Activated T-helper 1 cell treated with Interleukin-2 at 50 U/mL for 16 hours (primary cell): ENCODE results near the gene KRT7.
"Not testable (repeated sequence)": the region's sequence is repeated elsewhere in the genome, so short reads cannot be mapped to it uniquely, and the experiment has no call there.

ENCODE experiments used
- DNase-seq: peaks from one replicate; pipeline ENCODE4 v3.0.0-alpha.2; 2020; ENCODE audit warnings: low read depth

The KRT7 gene

DNA sequence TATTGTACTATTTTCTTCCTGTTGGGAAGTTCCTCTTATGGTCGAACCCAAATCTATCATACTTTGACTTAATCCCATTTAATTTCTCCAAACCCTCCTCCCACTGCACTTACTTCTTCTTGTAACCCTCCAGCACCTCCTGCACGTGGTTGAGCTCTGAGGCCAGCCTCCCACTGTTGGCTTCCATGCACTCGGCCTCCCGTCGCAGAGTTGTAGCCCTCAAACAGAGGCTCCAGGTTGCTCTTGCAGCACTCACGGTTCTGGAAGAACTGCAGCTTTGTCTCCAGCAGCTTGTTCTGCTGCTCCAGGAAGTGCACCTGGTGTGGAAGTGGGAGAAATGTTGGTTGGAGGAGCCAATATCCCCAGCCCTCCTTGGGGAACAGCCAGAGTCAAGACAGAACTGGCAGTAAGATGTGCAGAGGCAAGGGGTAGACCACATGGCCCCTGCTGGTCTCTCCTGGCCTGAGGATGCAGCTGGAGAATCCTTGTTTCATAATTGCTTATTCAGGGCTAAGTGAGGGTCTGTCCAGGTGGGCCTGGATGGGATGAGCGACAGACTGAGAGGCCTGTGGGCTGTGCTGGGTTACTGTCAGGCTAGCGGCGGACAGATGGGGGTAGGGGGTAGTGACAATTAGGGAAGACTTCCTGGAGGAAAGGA, 23.0 kb downstream of the KRT7 start:
- no peak for DNase-seq

GRCh38 chr12:52256584-52256935, 23.5 kb downstream of the KRT7 start:
- no peak for DNase-seq

GRCh38 chr12:52257074-52257551, 24.1 kb downstream of the KRT7 start:
- no peak for DNase-seq

DNA sequence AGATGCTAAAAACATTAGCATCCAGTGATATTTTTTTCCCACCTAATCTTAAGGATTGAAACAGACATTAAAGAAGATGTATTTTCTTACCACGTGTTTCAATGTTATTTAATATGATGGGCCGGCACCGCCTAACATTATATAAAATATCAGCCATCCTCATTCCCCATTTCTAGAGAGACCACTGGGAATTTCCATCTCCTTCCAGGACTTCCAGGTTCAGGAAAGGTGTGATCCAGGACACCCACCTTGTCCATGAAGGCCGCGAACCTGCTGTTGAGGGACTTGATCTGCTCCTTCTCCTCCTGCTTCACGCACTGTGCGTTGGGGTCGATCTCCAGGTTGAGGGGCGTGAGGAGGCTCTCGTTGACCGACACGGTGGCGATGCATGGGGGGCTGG, 24.9 kb downstream of the KRT7 start:
- DNase-seq, result not testable (repeated sequence)

GRCh38 chr12:52258335-52258901, 25.4 kb downstream of the KRT7 start:
- DNase-seq, result no peak

DNA sequence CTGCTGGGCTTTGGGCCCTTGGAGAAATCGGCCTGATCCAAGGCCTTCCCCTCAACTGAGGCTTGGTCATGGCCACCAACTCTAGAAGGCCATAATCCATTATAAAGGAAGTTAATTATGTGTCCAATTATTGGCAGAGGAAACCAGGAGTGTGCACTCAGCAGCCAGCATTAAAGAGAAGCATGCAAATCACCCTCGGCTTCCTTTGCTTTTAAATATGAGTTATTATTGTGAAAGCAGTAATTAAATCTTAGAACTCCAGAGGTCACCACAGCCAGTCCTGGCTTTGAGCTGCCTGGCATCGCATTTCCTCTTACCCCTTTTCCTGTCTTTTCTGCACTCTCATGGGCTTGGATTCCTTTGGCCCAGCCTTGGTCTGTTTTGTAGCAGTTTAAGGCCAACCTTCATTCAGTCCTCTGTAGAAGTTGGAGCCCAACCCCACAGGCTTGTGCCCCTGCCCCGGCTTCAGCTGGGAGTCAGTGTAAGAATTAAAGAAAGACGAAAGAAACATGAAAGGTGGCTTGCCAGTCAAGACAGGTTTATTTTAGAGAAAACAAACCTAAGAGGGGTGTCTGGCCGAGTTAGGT, 26.7 kb downstream of the KRT7 start:
- no peak for DNase-seq

- no peak for DNase-seq
These were observed 27.5 kb downstream of the KRT7 start for GRCh38 chr12:52260361-52261207.

DNA sequence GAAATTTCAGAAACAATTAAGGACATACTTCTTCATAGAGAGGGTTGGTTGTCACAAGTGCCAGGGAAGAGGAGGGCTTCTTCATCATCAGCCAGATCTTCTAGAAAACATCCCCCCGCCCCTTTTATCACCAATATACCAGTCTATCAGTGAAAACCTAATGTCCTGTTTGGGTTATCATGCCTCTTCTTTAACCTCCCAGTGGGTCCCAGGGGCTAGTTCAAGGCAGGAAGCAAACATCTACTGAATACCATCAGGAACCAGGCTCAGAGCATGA, 28.1 kb downstream of the KRT7 start:
- no peak for DNase-seq

DNA sequence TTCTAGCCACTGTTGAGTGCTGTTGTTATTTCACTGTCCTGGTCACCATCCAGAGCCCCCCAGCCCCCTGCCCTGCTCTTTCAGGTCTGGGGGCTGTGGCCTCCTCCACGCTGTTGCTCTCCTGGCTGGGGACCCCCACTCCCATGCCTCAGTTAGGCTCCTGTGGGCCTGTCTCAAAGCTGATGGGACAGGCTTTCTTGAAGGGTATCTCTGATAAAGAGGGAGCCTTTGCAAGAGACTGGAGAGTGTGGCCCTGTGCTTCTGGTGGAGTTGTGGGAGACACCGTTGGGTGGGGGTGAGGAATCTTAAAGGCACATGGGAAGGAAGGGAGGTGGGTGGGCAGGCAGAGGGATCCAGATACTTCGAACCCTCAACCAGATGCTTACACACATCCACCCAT, 29.2 kb downstream of the KRT7 start:
- no peak for DNase-seq

DNA sequence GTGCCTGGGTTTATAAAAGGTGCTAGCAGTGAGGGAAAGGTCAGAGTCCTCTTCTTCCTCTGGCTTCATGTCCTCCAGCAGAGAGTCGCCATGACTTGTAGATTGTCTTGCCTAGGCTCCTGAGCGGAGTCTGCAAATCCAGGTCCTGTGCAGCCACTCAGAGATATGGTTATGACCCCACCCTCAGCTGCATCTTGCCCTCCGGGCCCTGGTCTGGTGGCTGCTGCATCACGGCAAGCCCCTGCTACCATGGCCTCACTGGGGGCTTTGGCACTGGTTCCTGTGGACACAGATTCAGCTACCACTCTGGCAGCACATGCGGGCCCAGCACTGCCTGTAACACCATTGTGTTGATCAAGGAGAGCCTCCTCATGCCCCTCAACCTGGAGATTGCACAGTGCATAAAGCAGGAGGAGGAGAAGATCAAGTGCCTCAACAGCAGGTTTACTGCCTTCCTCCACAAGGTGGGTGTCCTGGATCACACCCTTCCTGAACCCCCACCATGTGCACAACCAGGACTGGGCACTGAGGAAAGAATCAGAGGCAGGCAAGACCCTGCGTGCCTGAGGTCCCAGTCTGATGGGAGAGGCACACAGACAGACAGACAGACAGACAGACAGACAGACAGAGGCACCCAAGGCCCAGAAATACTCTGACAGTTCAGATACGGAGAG, 30.9 kb downstream of the KRT7 start:
- no peak for DNase-seq

DNA sequence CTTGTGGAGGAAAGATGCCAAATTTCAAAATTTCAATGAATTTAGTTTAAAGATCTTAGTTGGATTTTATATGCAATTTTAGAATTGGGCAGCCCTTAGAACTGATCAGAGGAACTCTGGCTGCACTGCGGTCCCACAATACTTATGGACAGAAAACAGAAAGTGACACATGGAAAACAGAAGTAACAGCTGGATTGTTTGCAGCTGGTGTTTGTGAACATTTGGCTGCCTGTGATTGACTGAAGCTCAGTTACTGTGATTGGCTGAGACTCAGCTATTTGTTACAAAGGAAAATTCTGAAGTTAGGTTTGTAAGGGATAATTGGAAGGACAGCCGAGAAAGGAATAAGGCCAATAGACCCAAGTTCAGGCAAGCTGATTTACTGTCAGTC, 31.4 kb downstream of the KRT7 start:
- DNase-seq, result no peak

DNA sequence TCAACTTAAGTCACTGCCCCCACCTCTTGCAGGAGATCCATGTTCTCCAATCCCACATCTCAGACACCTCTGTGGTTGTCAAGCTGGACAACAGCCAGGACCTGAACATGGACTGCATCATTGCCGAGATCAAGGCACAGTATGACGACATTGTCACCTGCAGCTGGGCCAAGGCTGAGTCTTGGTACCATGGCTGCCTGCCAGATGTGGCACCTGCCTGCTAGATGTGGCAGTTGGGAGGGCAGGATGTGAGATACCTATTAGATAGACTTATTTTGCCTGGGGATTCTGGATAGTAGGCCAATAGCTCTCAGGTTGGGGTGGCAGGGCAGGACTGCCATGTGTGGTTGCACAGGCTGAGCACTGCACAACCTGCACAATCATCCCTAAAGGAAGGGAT, 33.5 kb downstream of the KRT7 start:
- no peak for DNase-seq

DNA sequence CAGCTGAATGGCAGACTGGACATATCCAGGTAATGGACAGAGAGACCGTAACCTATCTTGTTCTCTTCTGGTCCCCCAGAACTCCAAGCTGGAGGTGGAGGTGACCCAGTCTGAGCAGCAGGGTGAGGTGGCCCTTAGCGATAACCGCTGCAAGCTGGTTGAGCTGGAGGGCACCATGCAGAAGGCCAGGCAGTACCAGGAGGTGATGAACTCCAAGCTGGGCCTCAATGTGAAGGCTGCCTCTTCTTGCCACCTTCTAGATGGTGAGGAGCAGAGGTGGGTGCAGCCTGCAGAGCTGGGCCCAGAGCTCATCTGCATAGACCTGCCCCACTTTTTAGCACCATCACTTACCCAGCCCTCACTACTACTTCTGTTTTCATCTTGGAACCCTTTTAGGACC, 34.2 kb downstream of the KRT7 start:
- DNase-seq, result no peak

DNA sequence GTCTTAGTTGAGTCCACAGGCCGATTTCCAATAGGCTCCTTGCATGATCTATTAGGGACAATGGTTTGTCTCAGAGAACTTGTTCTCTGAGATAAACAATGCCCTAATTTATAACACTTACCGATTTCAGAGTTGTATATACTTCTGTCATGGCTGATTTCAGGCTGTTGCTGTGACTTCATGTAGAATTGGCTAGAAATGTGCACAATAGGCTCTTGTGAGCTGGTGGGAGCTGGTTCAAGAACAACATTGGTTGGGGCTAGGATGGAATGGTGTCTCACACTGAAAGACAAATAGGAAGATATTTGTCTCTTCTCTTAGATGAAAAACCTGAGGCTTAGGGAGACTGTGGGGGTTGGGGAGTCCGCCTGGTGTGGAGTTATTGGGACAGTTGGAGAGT, 34.7 kb downstream of the KRT7 start:
- DNase-seq, result no peak

GRCh38 chr12:52268212-52268611, 35.2 kb downstream of the KRT7 start:
- no peak for DNase-seq

- no peak for DNase-seq
These were observed 37.6 kb downstream of the KRT7 start for GRCh38 chr12:52270541-52271070.

- DNase-seq, result no peak
These were observed 38.1 kb downstream of the KRT7 start for GRCh38 chr12:52271158-52271557.

- DNase-seq, result no peak
These were observed 41.6 kb downstream of the KRT7 start, which contains the start of gene KRT86 for GRCh38 chr12:52274521-52275120. KRT86 (plus strand) TSS chr12:52274645; CDS start chr12:52301917, 27,272 bp downstream.

DNA sequence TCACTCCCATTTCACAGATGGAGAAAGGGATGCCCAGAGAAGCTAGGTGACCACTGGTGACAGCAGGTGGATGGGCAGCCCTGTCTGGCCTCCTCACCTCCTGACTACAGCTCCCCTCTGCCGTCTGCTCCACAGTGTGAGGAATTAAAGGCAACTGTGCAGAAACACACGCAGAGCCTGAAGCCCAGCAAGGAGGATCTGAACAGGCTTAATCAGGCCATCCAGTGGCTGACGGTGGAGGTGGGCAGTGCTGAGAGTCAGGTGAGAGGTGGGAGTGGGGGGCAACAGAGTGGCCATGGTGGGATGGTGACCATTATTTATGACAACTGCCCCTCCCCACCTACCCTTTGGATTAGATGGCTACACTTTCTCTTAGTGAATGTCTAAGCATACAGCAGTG, 42.6 kb downstream of the KRT7 start:
- DNase-seq, result no peak

DNA sequence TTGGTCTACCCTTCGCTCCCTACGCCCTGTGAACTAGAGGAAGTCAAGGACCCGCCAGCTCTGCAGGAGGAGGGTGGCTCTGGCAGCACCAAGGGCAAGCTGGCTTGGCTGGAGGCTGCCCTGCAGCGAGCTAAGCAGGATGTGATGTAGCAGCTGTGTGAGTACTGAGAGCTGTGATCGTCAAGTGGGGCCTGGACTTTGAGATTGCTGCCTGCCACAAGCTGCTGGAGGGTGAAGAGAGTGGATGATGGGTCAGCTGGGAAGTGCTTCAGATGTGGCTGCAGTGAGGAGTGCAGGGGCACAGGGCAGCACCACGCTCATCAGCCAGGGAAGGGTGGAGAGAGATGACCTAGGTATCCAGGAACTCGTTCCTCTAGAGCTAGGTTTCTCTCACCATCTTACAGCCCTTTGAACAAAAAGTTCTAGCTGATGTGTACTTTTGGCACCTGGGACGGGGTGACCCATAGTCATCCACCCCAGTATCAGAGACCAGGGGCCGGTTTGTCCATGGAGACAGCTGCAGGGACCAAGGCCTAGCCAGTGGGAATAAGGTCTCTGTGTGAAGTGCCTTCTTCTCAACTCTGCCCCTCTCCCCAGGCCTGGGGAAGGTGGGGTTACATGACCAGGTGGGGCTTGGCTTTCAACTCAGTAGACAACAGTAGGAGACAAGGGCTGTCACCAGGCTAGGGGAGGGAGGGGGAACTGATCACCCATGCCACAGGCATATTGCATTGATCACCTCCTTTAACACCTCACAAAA, 44.6 kb downstream of the KRT7 start:
- DNase-seq, result no peak
